ENCODE measurements around the gene TXNDC12. TPM values are rescaled to one million over a fixed set of nuclear protein-coding genes. Genes with fewer than 3 reads are reported as not detected.

Gene TXNDC12
- total RNA-seq (10 to 100 TPM; 40.1 to 49.5 (median 44.2) TPM), polyA plus RNA-seq (10 to 100 TPM; 10.3 to 18.1 (median 17.7) TPM)
- long read RNA-seq, donor 1, transcript TXNDC12-201 (7 exons, 2,396 nt): major isoform, 52 of 53 reads
- long read RNA-seq, donor 1, partial matches to known transcripts: 0 of 53 reads
- long read RNA-seq, donor 1, other reads (novel, unspliced or antisense): 0 of 53 reads
- long read RNA-seq, donor 2, transcript TXNDC12-201 (7 exons, 2,396 nt): major isoform, 29 of 29 reads
- long read RNA-seq, donor 2, partial matches to known transcripts: 0 of 29 reads
- long read RNA-seq, donor 2, other reads (novel, unspliced or antisense): 0 of 29 reads

GRCh38 chr1:52055066-52055865, at the start of gene TXNDC12:
TSS of gene TXNDC12 (minus strand) at chr1:52055191. CDS start at chr1:52055096, 95 bp downstream.
- Histone ChIP-seq H3K9me3 (no peaks in the 10 kb centered on the region), H3K27ac (peak within 1 kb of the TSS; percentile 90 to 95 (median 95)), H3K4me1 (peaks cover 36 to 80% (median 54%) of the 10 kb centered on the region in 6 donors), H3K36me3 (peaks cover 0 to 41% (median 9%) of the 10 kb centered on the region in 6 donors), H3K27me3 (replicated peaks in 1 of 7) (no peaks in the 10 kb centered on the region), H3K4me3 (peak within 1 kb of the TSS; percentile 83 to 96 (median 93))
- WGBS, 5 donors: 0 to 1% (median 1%) methylated on average over 43 to 45 of the region's 45 CpGs
- intact Hi-C loops (cut with DNase I; ENCODE audit: low total_unique reads): no loop called here
- TF ChIP-seq CTCF (IDR thresholded peaks at IDR 0.05 in 8 of 11, conservative IDR thresholded peaks at IDR 0.05 in 3 of 11) (no peak), POLR2A (IDR thresholded peaks at IDR 0.05) (peak in 1 of 3 donors; percentile 31), POLR2AphosphoS5 (IDR thresholded peaks at IDR 0.05) (peak; percentile 91 to 93 (median 93))
- peak; percentile 93 for DNase-seq

GRCh38 chr1:52102336-52103013, 47.5 kb upstream of the TXNDC12 start:
- no peak overlapping the region for H3K4me3 ChIP-seq
- DNase-seq: no peak
- intact Hi-C loops (cut with DNase I; ENCODE audit: low total_unique reads): no loop called here
- no peak overlapping the region for H3K27ac ChIP-seq
- TF ChIP-seq POLR2AphosphoS5 (IDR thresholded peaks at IDR 0.05) (no peak), POLR2A (IDR thresholded peaks at IDR 0.05) (no peak), CTCF (IDR thresholded peaks at IDR 0.05 in 8 of 11, conservative IDR thresholded peaks at IDR 0.05 in 3 of 11) (no peak)
- 91 to 97% (median 96%) methylated on average over 1 of the region's 1 CpG for WGBS, 5 donors
- H3K27me3 ChIP-seq (replicated peaks in 1 of 7): no peaks in the 10 kb centered on the region
- no peaks in the 10 kb centered on the region for H3K4me1 ChIP-seq
- no peaks in the 10 kb centered on the region for H3K9me3 ChIP-seq
- H3K36me3 ChIP-seq: no peaks in the 10 kb centered on the region

- H3K4me1 ChIP-seq: no peaks in the 10 kb centered on the region
- DNase-seq: no peak
- intact Hi-C loops (cut with DNase I; ENCODE audit: low total_unique reads): no loop called here
- H3K9me3 ChIP-seq: no peaks in the 10 kb centered on the region
- TF ChIP-seq POLR2AphosphoS5 (IDR thresholded peaks at IDR 0.05): no peak
- TF ChIP-seq CTCF (IDR thresholded peaks at IDR 0.05 in 8 of 11, conservative IDR thresholded peaks at IDR 0.05 in 3 of 11): no peak
- no peak for TF ChIP-seq POLR2A (IDR thresholded peaks at IDR 0.05)
- no peak overlapping the region for H3K27ac ChIP-seq
- no peaks in the 10 kb centered on the region for H3K27me3 ChIP-seq (replicated peaks in 1 of 7)
- H3K36me3 ChIP-seq: no peaks in the 10 kb centered on the region
- WGBS, 5 donors: 66 to 77% (median 76%) methylated on average over 8 of the region's 8 CpGs
- no peak overlapping the region for H3K4me3 ChIP-seq
Observed at GRCh38 chr1:52098139-52098871, 43.3 kb upstream of the TXNDC12 start.

Measured in spleen (tissue), 13 donors.